ENCODE measurements around the gene PKIB.

PKIB gene

GRCh38 chr6:122649701-122650100, 39.5 kb downstream of the PKIB start:
- no peaks in the 10 kb centered on the region for H3K36me3 ChIP-seq (ENCODE audit: control insufficient read depth, insufficient read depth, low read length, severe bottlenecking)
- H3K9ac ChIP-seq (ENCODE audit: low read length) = no peak overlapping the region
- no peaks in the 10 kb centered on the region for H3K27me3 ChIP-seq (replicated peaks; ENCODE audit: control insufficient read depth, insufficient read depth, low read length)
- H3K4me3 ChIP-seq (ENCODE audit: low read length) = no peak overlapping the region
- no peaks in the 10 kb centered on the region for H3K9me3 ChIP-seq (ENCODE audit: control insufficient read depth, low read length)
- DNase-seq (ENCODE audit: low read depth) = no peak
- peaks cover 23% of the 10 kb centered on the region for H3K4me1 ChIP-seq (ENCODE audit: control insufficient read depth, insufficient read depth, low read length)

DNA sequence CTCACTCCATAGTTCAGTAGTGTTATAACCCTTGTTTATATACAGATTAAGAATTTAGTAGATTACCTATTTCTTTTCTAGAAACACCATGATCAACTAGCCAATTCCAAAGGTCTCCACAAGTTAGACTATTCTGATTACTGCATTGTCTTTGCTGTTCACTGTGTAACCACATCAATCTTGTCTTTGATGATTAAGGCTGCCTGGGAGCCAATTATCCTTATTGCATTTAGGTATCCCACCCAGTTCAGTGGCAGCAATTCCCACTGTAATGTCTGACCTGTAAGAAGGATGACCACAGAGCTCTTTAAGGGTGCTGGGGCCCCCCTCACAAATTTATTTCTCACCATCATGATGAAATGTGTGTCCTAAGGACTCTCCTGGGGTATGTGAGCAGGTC, 40.2 kb downstream of the PKIB start:
- H3K4me3 ChIP-seq (ENCODE audit: low read length) = no peak overlapping the region
- DNase-seq (ENCODE audit: low read depth) = no peak
- no peaks in the 10 kb centered on the region for H3K27me3 ChIP-seq (replicated peaks; ENCODE audit: control insufficient read depth, insufficient read depth, low read length)
- H3K9ac ChIP-seq (ENCODE audit: low read length) = no peak overlapping the region
- no peaks in the 10 kb centered on the region for H3K9me3 ChIP-seq (ENCODE audit: control insufficient read depth, low read length)
- peaks cover 30% of the 10 kb centered on the region for H3K4me1 ChIP-seq (ENCODE audit: control insufficient read depth, insufficient read depth, low read length)
- no peaks in the 10 kb centered on the region for H3K36me3 ChIP-seq (ENCODE audit: control insufficient read depth, insufficient read depth, low read length, severe bottlenecking)

DNA sequence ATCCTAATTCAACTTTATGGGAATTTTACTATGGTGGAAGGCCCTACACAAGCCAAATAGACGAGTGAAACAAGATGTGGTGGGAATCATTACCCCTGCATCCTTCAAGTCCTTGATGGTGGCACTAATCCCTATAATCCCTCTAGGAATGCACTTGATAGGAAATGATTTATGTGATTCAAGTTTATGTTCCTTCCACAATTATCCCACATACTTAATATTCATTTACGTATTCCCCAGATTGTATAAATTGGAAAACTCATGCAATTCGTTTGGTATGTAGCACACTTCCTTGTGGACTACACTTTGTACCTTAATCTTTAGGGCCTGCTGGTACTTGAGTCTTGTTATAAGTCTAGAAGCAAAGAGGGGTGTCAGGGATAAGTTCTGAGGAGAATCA, 40.8 kb downstream of the PKIB start:
- H3K27me3 ChIP-seq (replicated peaks; ENCODE audit: control insufficient read depth, insufficient read depth, low read length) = no peaks in the 10 kb centered on the region
- H3K4me1 ChIP-seq (ENCODE audit: control insufficient read depth, insufficient read depth, low read length) = peaks cover 30% of the 10 kb centered on the region
- no peak overlapping the region for H3K9ac ChIP-seq (ENCODE audit: low read length)
- no peak for DNase-seq (ENCODE audit: low read depth)
- no peaks in the 10 kb centered on the region for H3K9me3 ChIP-seq (ENCODE audit: control insufficient read depth, low read length)
- no peak overlapping the region for H3K4me3 ChIP-seq (ENCODE audit: low read length)
- no peaks in the 10 kb centered on the region for H3K36me3 ChIP-seq (ENCODE audit: control insufficient read depth, insufficient read depth, low read length, severe bottlenecking)

GRCh38 chr6:122651604-122652003, 41.4 kb downstream of the PKIB start:
- Histone ChIP-seq H3K36me3 (ENCODE audit: control insufficient read depth, insufficient read depth, low read length, severe bottlenecking) (no peaks in the 10 kb centered on the region), H3K27me3 (replicated peaks; ENCODE audit: control insufficient read depth, insufficient read depth, low read length) (no peaks in the 10 kb centered on the region), H3K9ac (ENCODE audit: low read length) (no peak overlapping the region), H3K9me3 (ENCODE audit: control insufficient read depth, low read length) (no peaks in the 10 kb centered on the region), H3K4me3 (ENCODE audit: low read length) (no peak overlapping the region), H3K4me1 (ENCODE audit: control insufficient read depth, insufficient read depth, low read length) (peaks cover 30% of the 10 kb centered on the region)
- DNase-seq (ENCODE audit: low read depth) = peak; percentile 23

- no peak overlapping the region for H3K9ac ChIP-seq (ENCODE audit: low read length)
- H3K4me3 ChIP-seq (ENCODE audit: low read length) = no peak overlapping the region
- no peak for DNase-seq (ENCODE audit: low read depth)
These were observed 42.2 kb downstream of the PKIB start for GRCh38 chr6:122652431-122652830.

DNA sequence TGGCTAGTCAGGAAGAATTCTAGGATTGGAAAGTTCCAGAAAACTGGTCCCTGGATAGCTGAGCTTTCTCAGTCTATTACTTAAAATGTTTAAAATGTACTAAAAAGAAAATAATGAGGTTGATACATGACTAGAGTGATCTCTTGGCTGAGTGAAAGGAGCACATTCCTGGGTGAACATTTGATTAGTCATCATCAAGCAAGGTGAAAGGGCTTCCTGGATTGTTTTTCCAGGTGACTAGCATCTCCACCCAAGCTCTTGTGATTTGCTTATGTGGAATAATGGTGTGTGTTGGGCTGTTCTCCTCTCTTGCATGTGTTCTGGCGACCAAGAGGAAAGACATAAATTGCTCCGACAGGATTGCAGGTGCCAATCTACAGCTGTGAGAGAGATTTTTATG, 42.9 kb downstream of the PKIB start:
- no peaks in the 10 kb centered on the region for H3K9me3 ChIP-seq (ENCODE audit: control insufficient read depth, low read length)
- no peak overlapping the region for H3K4me3 ChIP-seq (ENCODE audit: low read length)
- no peak overlapping the region for H3K9ac ChIP-seq (ENCODE audit: low read length)
- DNase-seq (ENCODE audit: low read depth) = no peak
- H3K27me3 ChIP-seq (replicated peaks; ENCODE audit: control insufficient read depth, insufficient read depth, low read length) = no peaks in the 10 kb centered on the region
- H3K36me3 ChIP-seq (ENCODE audit: control insufficient read depth, insufficient read depth, low read length, severe bottlenecking) = no peaks in the 10 kb centered on the region
- H3K4me1 ChIP-seq (ENCODE audit: control insufficient read depth, insufficient read depth, low read length) = peaks cover 30% of the 10 kb centered on the region

More at GRCh38 chr6:122652431-122652830, 42.2 kb downstream of the PKIB start:
- Histone ChIP-seq H3K27me3 (replicated peaks; ENCODE audit: control insufficient read depth, insufficient read depth, low read length) (no peaks in the 10 kb centered on the region), H3K9me3 (ENCODE audit: control insufficient read depth, low read length) (no peaks in the 10 kb centered on the region), H3K4me1 (ENCODE audit: control insufficient read depth, insufficient read depth, low read length) (peaks cover 30% of the 10 kb centered on the region), H3K36me3 (ENCODE audit: control insufficient read depth, insufficient read depth, low read length, severe bottlenecking) (no peaks in the 10 kb centered on the region)

DNA sequence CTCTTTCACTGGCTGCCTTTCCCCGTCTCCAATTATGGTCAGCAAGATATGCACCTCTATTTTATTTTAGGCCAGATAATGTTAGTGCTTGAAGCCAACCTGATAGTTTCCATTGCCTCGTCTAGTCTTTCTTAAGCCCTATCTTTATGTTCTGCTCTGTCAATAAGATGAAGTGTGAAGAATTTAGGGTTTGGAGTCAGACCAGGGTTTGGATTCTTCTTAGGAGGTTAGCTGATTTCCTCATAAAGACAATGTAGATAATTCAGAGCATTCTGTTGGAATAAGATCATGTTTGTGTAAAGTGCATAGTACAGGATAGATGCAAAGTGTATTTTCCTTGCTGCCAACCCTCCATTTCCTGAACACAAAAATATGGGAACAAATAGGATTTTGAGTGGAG, 43.8 kb downstream of the PKIB start:
- Histone ChIP-seq H3K9me3 (ENCODE audit: control insufficient read depth, low read length) (no peaks in the 10 kb centered on the region), H3K4me3 (ENCODE audit: low read length) (no peak overlapping the region), H3K9ac (ENCODE audit: low read length) (no peak overlapping the region), H3K27me3 (replicated peaks; ENCODE audit: control insufficient read depth, insufficient read depth, low read length) (no peaks in the 10 kb centered on the region), H3K4me1 (ENCODE audit: control insufficient read depth, insufficient read depth, low read length) (peaks cover 30% of the 10 kb centered on the region), H3K36me3 (ENCODE audit: control insufficient read depth, insufficient read depth, low read length, severe bottlenecking) (no peaks in the 10 kb centered on the region)
- peak; percentile 2 for DNase-seq (ENCODE audit: low read depth)

- no peak overlapping the region for H3K9ac ChIP-seq (ENCODE audit: low read length)
- H3K4me1 ChIP-seq (ENCODE audit: control insufficient read depth, insufficient read depth, low read length) = peaks cover 17% of the 10 kb centered on the region
- H3K9me3 ChIP-seq (ENCODE audit: control insufficient read depth, low read length) = no peaks in the 10 kb centered on the region
- H3K4me3 ChIP-seq (ENCODE audit: low read length) = no peak overlapping the region
- no peaks in the 10 kb centered on the region for H3K36me3 ChIP-seq (ENCODE audit: control insufficient read depth, insufficient read depth, low read length, severe bottlenecking)
- DNase-seq (ENCODE audit: low read depth) = no peak
- no peaks in the 10 kb centered on the region for H3K27me3 ChIP-seq (replicated peaks; ENCODE audit: control insufficient read depth, insufficient read depth, low read length)
These were observed 47.4 kb downstream of the PKIB start for GRCh38 chr6:122657601-122658000.

DNA sequence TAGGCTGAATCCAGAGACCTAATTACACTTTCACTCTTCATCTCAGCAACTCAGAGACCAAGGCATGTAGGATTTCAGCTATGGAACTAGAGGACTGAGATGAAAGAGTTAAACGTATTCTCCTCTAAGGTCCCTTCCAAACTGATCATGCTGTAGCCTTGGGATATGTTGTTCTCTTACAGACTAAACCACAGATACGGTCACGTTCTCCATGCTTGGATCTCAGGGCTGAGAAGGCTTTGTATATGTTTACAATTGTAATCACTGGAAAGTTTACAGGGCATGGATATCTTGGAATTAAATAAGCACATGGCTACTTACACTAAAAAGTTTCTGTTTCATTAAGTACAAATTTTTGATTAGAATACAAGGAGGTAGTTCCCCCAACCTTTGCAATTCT, 50.1 kb downstream of the PKIB start:
- Histone ChIP-seq H3K4me3 (ENCODE audit: low read length) (no peak overlapping the region), H3K4me1 (ENCODE audit: control insufficient read depth, insufficient read depth, low read length) (peaks cover under 1% of the 10 kb centered on the region), H3K9me3 (ENCODE audit: control insufficient read depth, low read length) (no peaks in the 10 kb centered on the region), H3K9ac (ENCODE audit: low read length) (no peak overlapping the region), H3K36me3 (ENCODE audit: control insufficient read depth, insufficient read depth, low read length, severe bottlenecking) (no peaks in the 10 kb centered on the region), H3K27me3 (replicated peaks; ENCODE audit: control insufficient read depth, insufficient read depth, low read length) (no peaks in the 10 kb centered on the region)
- no peak for DNase-seq (ENCODE audit: low read depth)

GRCh38 chr6:122663981-122664380, 53.8 kb downstream of the PKIB start:
- Histone ChIP-seq H3K9me3 (ENCODE audit: control insufficient read depth, low read length) (no peaks in the 10 kb centered on the region), H3K27me3 (replicated peaks; ENCODE audit: control insufficient read depth, insufficient read depth, low read length) (no peaks in the 10 kb centered on the region), H3K36me3 (ENCODE audit: control insufficient read depth, insufficient read depth, low read length, severe bottlenecking) (no peaks in the 10 kb centered on the region), H3K4me3 (ENCODE audit: low read length) (no peak overlapping the region), H3K4me1 (ENCODE audit: control insufficient read depth, insufficient read depth, low read length) (no peaks in the 10 kb centered on the region), H3K9ac (ENCODE audit: low read length) (no peak overlapping the region)
- DNase-seq (ENCODE audit: low read depth) = no peak

DNA sequence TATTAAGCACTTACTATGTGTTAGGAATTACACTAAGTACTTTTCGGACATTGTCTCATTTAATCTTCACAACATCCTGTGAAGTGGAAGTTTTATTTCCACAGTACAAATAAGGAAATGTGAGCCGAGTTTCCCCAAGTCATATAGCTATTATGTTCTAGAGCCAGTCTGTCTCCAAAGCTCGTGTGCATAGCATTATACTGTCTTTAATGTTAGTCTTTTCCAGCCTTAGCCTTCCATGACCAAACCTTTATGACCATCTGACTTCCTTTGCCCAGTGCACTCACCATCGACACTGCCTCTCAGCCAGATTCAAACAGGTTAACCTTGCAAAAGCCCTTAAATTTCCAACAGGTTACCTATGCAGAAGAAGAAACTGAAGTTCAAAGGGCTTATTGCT, 55.7 kb downstream of the PKIB start:
- Histone ChIP-seq H3K27me3 (replicated peaks; ENCODE audit: control insufficient read depth, insufficient read depth, low read length) (no peaks in the 10 kb centered on the region), H3K36me3 (ENCODE audit: control insufficient read depth, insufficient read depth, low read length, severe bottlenecking) (no peaks in the 10 kb centered on the region), H3K9me3 (ENCODE audit: control insufficient read depth, low read length) (no peaks in the 10 kb centered on the region), H3K4me1 (ENCODE audit: control insufficient read depth, insufficient read depth, low read length) (no peaks in the 10 kb centered on the region), H3K9ac (ENCODE audit: low read length) (no peak overlapping the region), H3K4me3 (ENCODE audit: low read length) (no peak overlapping the region)
- no peak for DNase-seq (ENCODE audit: low read depth)

DNA sequence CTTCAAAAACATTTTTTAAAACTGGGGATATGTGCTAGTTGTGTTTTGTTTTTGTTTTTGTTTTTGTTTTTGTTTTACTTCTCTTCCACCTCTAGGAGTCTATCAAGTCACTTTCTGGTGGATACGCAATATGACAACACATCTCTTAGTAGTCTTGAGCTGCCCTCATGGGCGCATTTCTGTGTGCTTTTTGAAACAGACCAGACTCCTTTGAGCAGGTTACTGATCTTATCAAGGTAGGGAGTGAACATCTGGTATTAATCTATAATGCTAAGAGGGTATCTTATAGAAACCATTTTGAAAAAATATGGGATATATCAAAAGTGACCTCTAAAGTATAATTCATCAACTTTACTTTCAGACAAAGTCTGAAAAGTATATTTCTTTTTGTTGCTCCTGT, 56.2 kb downstream of the PKIB start:
- Histone ChIP-seq H3K4me3 (ENCODE audit: low read length) (no peak overlapping the region), H3K36me3 (ENCODE audit: control insufficient read depth, insufficient read depth, low read length, severe bottlenecking) (no peaks in the 10 kb centered on the region), H3K9me3 (ENCODE audit: control insufficient read depth, low read length) (no peaks in the 10 kb centered on the region), H3K27me3 (replicated peaks; ENCODE audit: control insufficient read depth, insufficient read depth, low read length) (no peaks in the 10 kb centered on the region), H3K9ac (ENCODE audit: low read length) (no peak overlapping the region), H3K4me1 (ENCODE audit: control insufficient read depth, insufficient read depth, low read length) (no peaks in the 10 kb centered on the region)
- no peak for DNase-seq (ENCODE audit: low read depth)
